GM04504 (cell line): ENCODE data around the gene SGK1.
A peak's percentile ranks its signal among the peaks of the same experiment; 100 is the strongest.
"Not testable (repeated sequence)": the region's sequence is repeated elsewhere in the genome, so short reads cannot be mapped to it uniquely, and the experiment has no call there.

Experiments
- DNase-seq: peaks from one replicate; pipeline ENCODE4 v3.0.0-alpha.2; 2012; ENCODE audit warnings: low read depth

The SGK1 gene

GRCh38 chr6:134190883-134191282 is 127.0 kb downstream of the SGK1 start:
- DNase-seq = no peak

DNA sequence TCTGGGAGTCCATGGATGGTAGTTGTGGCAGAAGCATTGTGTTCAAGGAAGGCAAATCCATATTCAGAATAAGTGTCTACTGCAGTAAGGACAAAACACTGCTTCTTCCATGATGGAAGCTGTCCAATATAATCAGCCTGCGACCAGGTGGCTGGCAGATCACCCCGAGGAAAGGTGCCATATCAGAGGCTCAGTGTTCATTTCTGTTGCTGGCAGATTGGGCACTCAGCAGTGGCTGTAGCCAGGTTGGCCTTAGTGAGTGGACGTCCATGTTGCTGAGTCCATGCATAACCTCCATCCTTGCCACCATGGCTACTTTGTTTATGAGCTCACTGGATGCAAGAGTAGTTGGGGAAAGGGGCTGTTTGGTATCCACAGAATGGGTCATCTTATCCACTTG is 130.2 kb downstream of the SGK1 start:
- DNase-seq = no peak

DNA sequence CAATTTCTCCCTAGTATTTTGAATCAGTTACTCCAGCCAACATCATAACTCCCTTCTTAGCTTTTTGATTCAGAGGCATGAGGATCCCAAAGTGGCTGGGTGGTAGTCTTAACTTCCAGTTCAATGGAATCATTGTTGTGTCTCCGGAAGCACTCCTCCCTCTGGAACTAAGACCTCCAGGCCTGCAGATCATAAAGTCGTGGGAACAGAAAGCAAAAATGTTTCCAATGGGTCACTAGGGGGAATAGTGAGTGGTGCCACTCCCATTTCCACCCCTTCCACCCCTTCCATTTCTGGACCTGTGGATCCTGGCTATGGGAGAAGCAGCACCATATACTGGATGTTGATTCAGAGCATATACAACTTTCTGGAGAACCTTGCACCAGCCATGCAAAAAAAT is 130.8 kb downstream of the SGK1 start:
- no peak for DNase-seq

DNA sequence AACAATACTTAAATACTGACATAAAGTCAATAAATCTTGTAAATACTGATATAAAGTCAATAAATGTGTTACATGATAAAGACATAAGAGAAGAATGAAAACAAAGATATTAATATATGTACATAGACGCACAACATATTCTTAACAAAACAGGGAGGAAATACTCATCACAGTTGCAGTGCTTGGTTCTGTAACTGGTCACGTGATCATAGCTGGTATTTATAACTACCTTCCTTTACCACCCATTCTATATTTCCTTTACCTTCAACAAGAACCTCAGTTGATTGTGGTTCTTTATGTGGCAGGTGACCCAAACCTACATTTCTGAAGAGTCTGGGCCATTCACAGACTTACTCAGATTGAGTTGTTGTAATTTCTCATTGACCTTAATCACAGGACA is 131.6 kb downstream of the SGK1 start:
- no peak for DNase-seq

GRCh38 chr6:134185277-134185676 is 132.6 kb downstream of the SGK1 start:
- DNase-seq = no peak

- DNase-seq = no peak
Measured at GRCh38 chr6:134183844-134184243, 134.1 kb downstream of the SGK1 start.

GRCh38 chr6:134182528-134182927 is 135.4 kb downstream of the SGK1 start:
- no peak for DNase-seq

DNA sequence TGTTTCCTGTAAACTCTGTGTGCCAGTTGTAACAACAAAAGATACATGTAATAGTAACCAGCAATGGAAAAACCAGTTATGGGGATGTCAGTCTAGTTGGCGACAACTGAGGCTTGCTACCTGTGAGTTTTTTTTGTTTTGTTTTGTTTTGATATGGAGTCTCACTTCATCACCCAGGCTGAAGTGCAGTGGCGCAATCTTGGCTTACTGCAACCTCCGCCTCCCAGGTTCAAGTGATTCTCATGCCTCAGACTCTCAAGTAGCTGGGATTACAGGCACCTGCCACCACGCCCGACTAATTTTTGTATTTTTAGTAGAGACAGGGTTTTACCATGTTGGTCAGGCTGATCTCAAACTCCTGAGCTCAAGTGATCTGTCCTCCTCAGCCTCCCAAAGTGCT is 136.2 kb downstream of the SGK1 start:
- DNase-seq = not testable (repeated sequence)

GRCh38 chr6:134181251-134181650 is 136.7 kb downstream of the SGK1 start:
- not testable (repeated sequence) for DNase-seq

- DNase-seq = not testable (repeated sequence)
Measured at GRCh38 chr6:134180540-134180939, 137.4 kb downstream of the SGK1 start.

DNA sequence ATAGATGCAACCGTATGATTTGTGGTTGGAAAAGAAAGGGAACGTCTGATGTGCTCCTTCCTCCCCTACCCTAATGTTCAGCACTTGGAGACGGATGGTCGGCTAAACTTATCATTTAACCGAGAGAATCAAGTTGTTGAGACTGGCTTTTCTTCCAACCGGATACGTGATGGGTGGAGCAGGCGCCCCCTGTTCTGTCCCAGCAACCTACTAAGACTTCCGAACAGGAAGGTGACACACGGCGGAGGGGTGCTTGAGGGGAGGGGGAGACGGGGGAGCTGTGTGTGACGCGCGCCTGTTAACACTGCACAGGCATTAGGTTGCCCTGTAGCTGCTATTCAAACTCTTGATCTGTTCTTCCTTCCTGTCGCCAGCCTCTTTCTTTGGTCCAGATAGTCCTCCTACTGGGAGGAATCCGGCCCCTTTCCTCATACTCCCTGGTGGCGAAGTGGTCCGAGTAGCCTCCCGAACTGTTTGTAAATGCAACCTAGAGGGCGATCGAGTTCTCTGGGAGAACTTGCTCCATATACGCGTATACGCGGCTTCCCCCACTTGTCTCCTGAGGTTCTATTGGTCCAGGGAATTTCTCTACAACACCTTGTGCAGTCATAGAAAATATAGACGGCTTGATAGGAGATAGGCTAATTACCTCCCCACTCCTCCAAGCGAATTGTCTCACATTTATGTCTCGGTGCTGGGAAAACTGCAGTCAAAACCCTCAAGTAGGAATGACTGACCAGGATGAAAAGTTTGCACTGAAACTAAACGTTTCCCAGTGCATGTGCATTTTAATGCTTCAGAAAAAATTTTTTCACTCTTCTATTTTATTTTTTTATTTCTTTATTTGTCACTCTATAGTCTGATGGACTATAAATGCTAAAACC is 139.5 kb downstream of the SGK1 start:
- DNase-seq = peak; percentile 90

DNA sequence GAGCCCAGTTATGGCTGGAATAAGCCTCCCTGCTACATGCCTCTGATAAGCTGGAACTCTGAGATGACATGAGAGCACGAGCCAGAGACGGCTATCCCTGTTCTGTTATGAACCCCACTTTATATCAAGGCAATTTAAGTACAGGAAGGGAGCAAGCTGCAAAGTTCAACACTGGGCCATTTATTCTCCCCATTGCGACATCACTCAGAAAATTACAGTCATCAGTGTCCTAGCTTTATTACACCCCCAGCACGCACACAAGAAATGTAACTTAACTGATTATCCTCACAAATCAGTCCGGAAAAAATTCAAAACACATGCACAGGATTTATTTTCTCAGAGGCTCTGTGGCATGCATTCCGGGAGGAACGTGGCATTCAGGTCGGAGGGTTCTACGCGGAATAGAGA is 140.2 kb downstream of the SGK1 start:
- peak; percentile 74 for DNase-seq

GRCh38 chr6:134177236-134177635 is 140.7 kb downstream of the SGK1 start:
- DNase-seq = no peak

GRCh38 chr6:134176264-134176975 is 141.5 kb downstream of the SGK1 start:
- DNase-seq = no peak

DNA sequence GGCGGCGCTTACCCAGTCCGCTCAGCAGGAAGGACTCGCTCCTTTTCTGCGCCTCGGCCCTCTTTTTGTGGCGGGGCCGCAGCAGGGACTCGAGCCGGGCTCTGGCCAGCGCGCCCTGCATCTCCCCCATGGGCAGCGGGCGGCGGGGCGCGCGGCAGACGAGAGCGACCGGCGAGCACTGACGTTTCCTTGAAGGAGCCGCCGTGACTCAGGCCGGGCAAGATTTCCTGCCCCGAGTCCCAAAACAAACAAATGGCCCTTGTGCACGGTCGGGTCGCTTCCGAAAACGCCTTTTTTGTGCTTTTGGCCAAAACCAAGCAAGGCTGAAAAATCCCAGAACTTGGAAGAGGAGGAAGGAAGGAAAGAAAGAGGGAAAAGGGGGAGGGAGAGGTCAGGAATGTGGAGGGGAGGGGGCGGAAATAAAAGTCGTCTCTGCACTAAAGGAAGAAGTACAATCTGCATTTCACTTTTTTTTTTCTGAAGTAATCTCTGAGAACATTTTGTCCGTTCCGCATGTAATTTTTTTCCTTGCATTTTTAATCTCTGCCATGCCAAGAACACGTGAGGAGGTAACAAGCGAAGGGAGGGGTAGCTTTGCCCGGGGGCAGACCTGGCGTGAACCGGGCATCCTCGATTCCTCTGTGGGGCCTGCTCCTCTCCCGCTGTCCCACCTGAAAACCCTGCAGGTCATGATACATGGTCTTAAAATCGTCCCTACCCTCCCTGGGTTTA is 142.2 kb downstream of the SGK1 start:
- DNase-seq = no peak

DNA sequence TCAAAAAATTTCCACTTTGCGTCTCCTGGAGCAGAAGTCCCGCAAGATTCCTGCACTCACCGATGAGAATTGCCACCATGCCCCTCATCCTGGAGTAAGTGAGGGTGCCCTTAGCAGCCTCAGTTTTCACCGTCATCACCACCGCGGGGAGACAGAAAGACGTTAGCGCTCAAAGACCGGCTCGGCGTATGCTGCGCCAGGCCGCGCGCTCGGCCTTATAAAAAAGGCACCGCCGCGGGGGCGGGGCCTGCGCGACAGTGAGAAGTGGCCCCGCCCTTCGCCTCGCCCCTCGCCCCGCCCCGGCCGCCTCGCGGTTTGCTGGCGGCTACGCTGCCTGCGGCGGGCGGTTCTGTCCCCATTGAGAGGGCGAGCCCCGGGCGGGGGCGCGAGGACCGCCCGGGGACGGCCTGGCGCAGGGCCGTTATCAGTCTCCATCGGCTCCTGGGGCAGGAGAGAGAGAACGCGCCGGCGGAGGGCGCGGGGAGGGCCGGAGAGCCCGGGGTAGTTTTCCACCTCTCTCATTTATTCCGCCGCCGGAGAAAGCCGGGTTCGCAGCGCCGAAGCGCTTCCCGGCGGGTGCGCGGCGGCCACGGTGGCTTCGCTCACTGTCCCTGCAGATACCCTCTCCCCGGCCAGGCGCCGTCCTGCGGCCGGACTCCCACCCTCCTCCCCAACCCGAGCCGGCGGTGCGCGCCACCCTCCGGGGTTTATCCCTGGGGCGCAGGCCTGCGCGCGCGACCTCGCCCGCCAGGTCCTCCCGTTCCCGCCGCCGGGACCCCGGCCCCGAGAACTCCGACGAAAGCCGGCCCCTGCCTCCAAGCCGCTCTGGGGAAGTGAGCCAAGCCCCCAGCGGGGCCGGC is 143.0 kb downstream of the SGK1 start:
- peak; percentile 81 for DNase-seq

GRCh38 chr6:134173936-134174671 is 143.8 kb downstream of the SGK1 start:
- peak; percentile 73 for DNase-seq

- no peak for DNase-seq
Measured at GRCh38 chr6:134173366-134173725, 144.6 kb downstream of the SGK1 start.

DNA sequence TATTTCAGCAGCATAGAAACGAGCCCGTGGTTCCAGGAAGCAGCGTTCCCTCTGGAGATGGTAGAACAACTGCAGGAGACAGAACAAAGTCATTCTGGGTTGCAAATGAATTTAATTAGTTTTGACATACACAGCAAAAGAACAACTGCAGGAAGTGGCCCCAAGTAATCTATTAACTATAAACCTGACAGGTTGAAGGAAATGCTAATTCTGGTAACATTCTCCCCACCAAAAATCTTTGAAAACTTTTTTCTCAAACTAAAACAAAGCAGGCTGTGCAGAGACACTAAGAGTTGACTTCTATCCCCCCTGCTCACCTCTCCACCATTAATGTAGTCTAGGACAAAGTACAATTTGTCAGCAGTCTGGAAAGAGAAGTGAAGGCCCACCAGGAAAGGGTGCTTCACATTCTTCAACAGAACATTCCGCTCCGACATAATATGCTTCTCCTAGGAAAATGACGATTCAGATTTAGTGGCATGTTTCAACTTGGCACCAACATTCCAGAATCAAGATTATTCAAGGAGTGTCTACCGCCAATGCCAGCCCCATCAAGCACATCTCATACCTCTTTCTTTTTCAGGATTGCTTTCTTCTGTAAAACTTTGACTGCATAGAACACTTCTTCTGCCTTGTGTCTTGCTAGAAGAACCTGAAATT is 145.1 kb downstream of the SGK1 start:
- no peak for DNase-seq

DNA sequence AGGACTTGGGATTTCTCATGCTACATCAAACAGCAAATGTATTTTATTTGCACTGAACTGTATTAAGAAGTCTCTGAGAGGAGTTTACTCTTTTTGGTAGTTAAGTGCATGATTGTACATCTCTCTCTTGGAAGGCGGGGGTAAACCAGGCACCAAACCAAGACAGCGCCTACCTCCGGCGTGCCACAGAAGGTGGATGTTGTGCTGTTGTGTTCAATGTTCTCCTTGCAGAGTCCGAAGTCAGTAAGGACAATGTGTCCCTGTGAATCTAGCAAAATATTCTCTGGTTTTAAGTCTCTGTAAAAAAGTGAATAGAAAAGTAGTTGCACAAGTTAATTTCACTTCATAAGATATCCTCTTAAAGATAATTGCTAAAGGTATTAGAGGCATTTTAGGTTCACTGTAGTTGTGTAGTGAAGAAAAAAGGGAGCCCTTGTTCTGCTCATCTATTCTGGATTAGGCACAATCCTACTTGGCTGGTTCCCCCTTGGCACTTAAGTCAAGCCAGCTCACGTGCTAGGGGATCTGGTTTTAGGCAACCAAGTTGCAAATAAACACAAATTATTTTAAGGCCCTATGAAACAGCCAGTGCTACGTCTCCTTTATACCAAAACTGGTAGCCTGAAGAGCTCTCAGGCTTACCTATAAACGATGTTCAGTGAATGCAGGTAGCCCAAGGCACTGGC is 145.7 kb downstream of the SGK1 start:
- DNase-seq = no peak
